ENCODE results near the gene PBX1. TPM values are rescaled to one million over a fixed set of nuclear protein-coding genes. Genes with fewer than 3 reads are reported as not detected.
A peak's percentile ranks its signal among the peaks of the same experiment; 100 is the strongest.

Gene PBX1
- total and polyA plus RNA-seq, 2 experiments from 2014 or later = 40.0 to 104 TPM

DNA sequence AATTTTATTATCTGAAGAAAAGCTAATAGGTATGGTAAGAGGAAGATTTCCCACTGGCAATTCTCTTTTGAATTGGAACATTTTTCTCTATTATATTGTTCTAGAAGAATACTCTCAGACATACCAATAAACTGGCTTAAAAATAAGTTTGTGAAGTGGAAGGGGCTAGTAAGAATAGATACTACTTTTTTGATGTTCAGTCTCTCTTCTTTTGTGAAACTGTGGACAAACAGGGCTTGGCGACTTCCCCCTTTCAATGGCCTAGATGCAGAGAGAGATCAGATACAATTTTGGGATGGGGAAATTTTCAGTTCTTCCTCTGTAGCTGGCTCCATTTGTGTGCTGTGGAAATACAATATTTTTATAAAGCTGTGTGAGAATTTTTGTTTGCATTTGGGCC, 2.5 kb downstream of the PBX1 start:
- peak overlapping the region; percentile 80 for H3K4me2 ChIP-seq
- Mint-ChIP-seq H3K36me3 (ENCODE audit: low read depth) (peaks cover 18% of the 10 kb centered on the region; the same call in 2 of the 3 replicates), H3K9me3 (no peaks in the 10 kb centered on the region; the same call in 2 of the 3 replicates), H3K4me1 (peaks cover 60% of the 10 kb centered on the region), H3K27me3 (ENCODE audit: insufficient read depth, low read depth, poor library complexity) (peaks cover 1% of the 10 kb centered on the region), H3K27ac (peak overlapping the region; percentile 85), H3K4me3 (peak overlapping the region; percentile 99)
- DNase-seq (ENCODE audit: low spot score) (no peak), ATAC-seq (no peak)
- no peak overlapping the region for H2AFZ ChIP-seq
- H3K9me2 ChIP-seq (ENCODE audit: insufficient read depth) = no peaks in the 10 kb centered on the region
- H4K20me1 ChIP-seq (replicated peaks; ENCODE audit: insufficient read depth) = peaks cover 7% of the 10 kb centered on the region
- no peak overlapping the region for H3K27ac ChIP-seq (ENCODE audit: low read depth)
- H3K79me2 ChIP-seq (replicated peaks; ENCODE audit: insufficient read depth) = peaks cover 67% of the 10 kb centered on the region
- no peaks in the 10 kb centered on the region for H3K36me3 ChIP-seq (ENCODE audit: insufficient read depth)
- H3K27me3 ChIP-seq (ENCODE audit: insufficient read depth) = no peaks in the 10 kb centered on the region
- TF ChIP-seq JUNB (IDR thresholded peaks at IDR 0.05; ENCODE audit: unreplicated experiment) (no peak), ZNF331 (CRISPR knock-in tag; IDR thresholded peaks at IDR 0.05; ENCODE audit: low read depth) (no peak), ZNF114 (CRISPR knock-in tag; IDR thresholded peaks at IDR 0.05) (no peak), ZNF462 (CRISPR knock-in tag; IDR thresholded peaks at IDR 0.05) (no peak), NANOG (IDR thresholded peaks at IDR 0.05; ENCODE audit: borderline replicate concordance) (no peak), STAT1 (IDR thresholded peaks at IDR 0.05; ENCODE audit: unreplicated experiment) (no peak), CREB1 (CRISPR knock-in tag; IDR thresholded peaks at IDR 0.05; ENCODE audit: low read depth) (no peak), POLR2AphosphoS5 (IDR thresholded peaks at IDR 0.05; ENCODE audit: low read depth) (no peak), EZH2phosphoT487 (IDR thresholded peaks at IDR 0.05; ENCODE audit: unreplicated experiment) (no peak), EZH2 (IDR thresholded peaks at IDR 0.05; ENCODE audit: low read depth, unreplicated experiment) (no peak)
- TF ChIP-seq, protein P1, sequence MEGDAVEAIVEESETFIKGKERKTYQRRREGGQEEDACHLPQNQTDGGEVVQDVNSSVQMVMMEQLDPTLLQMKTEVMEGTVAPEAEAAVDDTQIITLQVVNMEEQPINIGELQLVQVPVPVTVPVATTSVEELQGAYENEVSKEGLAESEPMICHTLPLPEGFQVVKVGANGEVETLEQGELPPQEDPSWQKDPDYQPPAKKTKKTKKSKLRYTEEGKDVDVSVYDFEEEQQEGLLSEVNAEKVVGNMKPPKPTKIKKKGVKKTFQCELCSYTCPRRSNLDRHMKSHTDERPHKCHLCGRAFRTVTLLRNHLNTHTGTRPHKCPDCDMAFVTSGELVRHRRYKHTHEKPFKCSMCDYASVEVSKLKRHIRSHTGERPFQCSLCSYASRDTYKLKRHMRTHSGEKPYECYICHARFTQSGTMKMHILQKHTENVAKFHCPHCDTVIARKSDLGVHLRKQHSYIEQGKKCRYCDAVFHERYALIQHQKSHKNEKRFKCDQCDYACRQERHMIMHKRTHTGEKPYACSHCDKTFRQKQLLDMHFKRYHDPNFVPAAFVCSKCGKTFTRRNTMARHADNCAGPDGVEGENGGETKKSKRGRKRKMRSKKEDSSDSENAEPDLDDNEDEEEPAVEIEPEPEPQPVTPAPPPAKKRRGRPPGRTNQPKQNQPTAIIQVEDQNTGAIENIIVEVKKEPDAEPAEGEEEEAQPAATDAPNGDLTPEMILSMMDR (conservative IDR thresholded peaks at IDR 0.05; ENCODE audit: low read depth in 2 of 2) = no peak
- TF ChIP-seq, protein P2, sequence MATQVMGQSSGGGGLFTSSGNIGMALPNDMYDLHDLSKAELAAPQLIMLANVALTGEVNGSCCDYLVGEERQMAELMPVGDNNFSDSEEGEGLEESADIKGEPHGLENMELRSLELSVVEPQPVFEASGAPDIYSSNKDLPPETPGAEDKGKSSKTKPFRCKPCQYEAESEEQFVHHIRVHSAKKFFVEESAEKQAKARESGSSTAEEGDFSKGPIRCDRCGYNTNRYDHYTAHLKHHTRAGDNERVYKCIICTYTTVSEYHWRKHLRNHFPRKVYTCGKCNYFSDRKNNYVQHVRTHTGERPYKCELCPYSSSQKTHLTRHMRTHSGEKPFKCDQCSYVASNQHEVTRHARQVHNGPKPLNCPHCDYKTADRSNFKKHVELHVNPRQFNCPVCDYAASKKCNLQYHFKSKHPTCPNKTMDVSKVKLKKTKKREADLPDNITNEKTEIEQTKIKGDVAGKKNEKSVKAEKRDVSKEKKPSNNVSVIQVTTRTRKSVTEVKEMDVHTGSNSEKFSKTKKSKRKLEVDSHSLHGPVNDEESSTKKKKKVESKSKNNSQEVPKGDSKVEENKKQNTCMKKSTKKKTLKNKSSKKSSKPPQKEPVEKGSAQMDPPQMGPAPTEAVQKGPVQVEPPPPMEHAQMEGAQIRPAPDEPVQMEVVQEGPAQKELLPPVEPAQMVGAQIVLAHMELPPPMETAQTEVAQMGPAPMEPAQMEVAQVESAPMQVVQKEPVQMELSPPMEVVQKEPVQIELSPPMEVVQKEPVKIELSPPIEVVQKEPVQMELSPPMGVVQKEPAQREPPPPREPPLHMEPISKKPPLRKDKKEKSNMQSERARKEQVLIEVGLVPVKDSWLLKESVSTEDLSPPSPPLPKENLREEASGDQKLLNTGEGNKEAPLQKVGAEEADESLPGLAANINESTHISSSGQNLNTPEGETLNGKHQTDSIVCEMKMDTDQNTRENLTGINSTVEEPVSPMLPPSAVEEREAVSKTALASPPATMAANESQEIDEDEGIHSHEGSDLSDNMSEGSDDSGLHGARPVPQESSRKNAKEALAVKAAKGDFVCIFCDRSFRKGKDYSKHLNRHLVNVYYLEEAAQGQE (IDR thresholded peaks at IDR 0.05; ENCODE audit: unreplicated experiment) = no peak
- TF ChIP-seq, protein P3, sequence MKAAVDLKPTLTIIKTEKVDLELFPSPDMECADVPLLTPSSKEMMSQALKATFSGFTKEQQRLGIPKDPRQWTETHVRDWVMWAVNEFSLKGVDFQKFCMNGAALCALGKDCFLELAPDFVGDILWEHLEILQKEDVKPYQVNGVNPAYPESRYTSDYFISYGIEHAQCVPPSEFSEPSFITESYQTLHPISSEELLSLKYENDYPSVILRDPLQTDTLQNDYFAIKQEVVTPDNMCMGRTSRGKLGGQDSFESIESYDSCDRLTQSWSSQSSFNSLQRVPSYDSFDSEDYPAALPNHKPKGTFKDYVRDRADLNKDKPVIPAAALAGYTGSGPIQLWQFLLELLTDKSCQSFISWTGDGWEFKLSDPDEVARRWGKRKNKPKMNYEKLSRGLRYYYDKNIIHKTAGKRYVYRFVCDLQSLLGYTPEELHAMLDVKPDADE (IDR thresholded peaks at IDR 0.05) = no peak
- peaks cover 60% of the 10 kb centered on the region for H3K4me1 ChIP-seq (ENCODE audit: insufficient read depth)
- peak overlapping the region; percentile 81 for H3K4me3 ChIP-seq
- H3F3A ChIP-seq (replicated peaks; ENCODE audit: low read depth) = peaks cover 4% of the 10 kb centered on the region; the same call in 1 of the 2 replicates

Measured in GM23338 (cell line).